ENCODE results near the gene MGME1. TPM values are rescaled to one million over a fixed set of nuclear protein-coding genes. Genes with fewer than 3 reads are reported as not detected.

MGME1 gene
- total and polyA plus RNA-seq, 2 of the 13 experiments (the other 11 are each of a cell fraction or from before 2014, with no cell fraction given) = 36.7 to 66.6 TPM

GRCh38 chr20:18001131-18001921, 32.5 kb downstream of the MGME1 start (continued):
- no peak for TF ChIP-seq MLLT10 (CRISPR knock-in tag; IDR thresholded peaks at IDR 0.05)
- TF ChIP-seq HOXA3 (CRISPR knock-in tag; IDR thresholded peaks at IDR 0.05) = no peak
- TF ChIP-seq RBAK (CRISPR knock-in tag; IDR thresholded peaks at IDR 0.05) = no peak
- no peak for TF ChIP-seq FIP1L1 (IDR thresholded peaks at IDR 0.05; ENCODE audit: borderline replicate concordance, insufficient read depth, low read depth, low read length)
- TF ChIP-seq ARID2 (CRISPR knock-in tag; IDR thresholded peaks at IDR 0.05; ENCODE audit: borderline replicate concordance) = no peak
- TF ChIP-seq THAP8 (CRISPR knock-in tag; IDR thresholded peaks at IDR 0.05; ENCODE audit: borderline replicate concordance) = no peak
- TF ChIP-seq SMAD1 (CRISPR knock-in tag; IDR thresholded peaks at IDR 0.05; ENCODE audit: borderline replicate concordance, low read depth) = no peak
- no peak for TF ChIP-seq ZSCAN25 (CRISPR knock-in tag; IDR thresholded peaks at IDR 0.05)
- TF ChIP-seq ZBTB7B (CRISPR knock-in tag; IDR thresholded peaks at IDR 0.05) = no peak
- TF ChIP-seq PAF1 (CRISPR knock-in tag; IDR thresholded peaks at IDR 0.05) = no peak
- no peak for TF ChIP-seq ZNF574 (CRISPR knock-in tag; IDR thresholded peaks at IDR 0.05)
- no peak for TF ChIP-seq ZNF430 (CRISPR knock-in tag; IDR thresholded peaks at IDR 0.05)
- no peak for TF ChIP-seq ARID3A (IDR thresholded peaks at IDR 0.05; ENCODE audit: low read depth, low read length)
- no peak for TF ChIP-seq ZNF552 (CRISPR knock-in tag; IDR thresholded peaks at IDR 0.05; ENCODE audit: borderline replicate concordance)
- no peak for TF ChIP-seq MED13 (CRISPR knock-in tag; IDR thresholded peaks at IDR 0.05)
- peak; percentile 73 for TF ChIP-seq SALL1 (CRISPR knock-in tag; IDR thresholded peaks at IDR 0.05)
- TF ChIP-seq ZNF280D (CRISPR knock-in tag; IDR thresholded peaks at IDR 0.05) = no peak
- no peak for TF ChIP-seq ZNF121 (CRISPR knock-in tag; IDR thresholded peaks at IDR 0.05)

Measured in HepG2 (cell line).